ENCODE data around the gene USP21.

DNA sequence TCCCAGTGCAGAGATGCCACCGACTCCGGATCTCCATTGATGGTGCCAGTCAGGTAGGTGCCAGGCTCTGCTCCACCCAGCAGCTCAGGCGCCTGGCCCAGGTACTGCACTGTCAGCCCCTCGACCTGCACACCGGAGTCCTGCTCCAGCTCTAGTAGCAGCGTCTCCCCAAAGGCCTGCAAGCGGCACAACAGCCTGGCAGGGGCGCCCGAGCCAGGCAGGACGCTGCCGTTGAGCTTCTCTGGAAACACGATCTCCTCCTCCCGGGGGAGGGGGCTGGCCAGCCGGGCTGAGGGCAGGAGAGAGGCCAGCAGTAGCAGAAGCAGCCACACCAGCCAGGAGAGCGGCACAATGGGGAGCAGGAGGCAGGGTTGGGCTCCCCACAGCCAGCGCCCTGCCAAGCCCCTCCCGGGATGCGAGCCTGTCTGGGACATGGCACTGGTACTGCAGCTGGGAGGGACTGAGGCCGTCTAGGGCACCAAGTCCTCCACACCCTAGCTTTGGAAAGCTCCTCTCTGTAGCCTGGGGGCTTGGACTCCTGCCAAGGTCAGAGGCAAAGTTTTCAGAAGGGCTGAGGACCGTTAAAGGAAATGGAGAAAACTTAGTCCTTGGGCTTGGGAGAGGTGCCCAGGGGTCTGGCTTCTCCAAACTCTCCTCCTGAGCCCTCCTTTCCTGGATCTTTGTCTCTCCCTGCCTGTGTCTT lies 39.0 kb downstream of the USP21 start:
- no peak for TF ChIP-seq POLR2A (IDR thresholded peaks at IDR 0.05; ENCODE audit: low read depth, low read length)
- no peak for TF ChIP-seq CEBPB (IDR thresholded peaks at IDR 0.05; ENCODE audit: low read depth, low read length)
- TF ChIP-seq, protein P1, sequence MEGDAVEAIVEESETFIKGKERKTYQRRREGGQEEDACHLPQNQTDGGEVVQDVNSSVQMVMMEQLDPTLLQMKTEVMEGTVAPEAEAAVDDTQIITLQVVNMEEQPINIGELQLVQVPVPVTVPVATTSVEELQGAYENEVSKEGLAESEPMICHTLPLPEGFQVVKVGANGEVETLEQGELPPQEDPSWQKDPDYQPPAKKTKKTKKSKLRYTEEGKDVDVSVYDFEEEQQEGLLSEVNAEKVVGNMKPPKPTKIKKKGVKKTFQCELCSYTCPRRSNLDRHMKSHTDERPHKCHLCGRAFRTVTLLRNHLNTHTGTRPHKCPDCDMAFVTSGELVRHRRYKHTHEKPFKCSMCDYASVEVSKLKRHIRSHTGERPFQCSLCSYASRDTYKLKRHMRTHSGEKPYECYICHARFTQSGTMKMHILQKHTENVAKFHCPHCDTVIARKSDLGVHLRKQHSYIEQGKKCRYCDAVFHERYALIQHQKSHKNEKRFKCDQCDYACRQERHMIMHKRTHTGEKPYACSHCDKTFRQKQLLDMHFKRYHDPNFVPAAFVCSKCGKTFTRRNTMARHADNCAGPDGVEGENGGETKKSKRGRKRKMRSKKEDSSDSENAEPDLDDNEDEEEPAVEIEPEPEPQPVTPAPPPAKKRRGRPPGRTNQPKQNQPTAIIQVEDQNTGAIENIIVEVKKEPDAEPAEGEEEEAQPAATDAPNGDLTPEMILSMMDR (conservative IDR thresholded peaks at IDR 0.05; ENCODE audit: low read depth, low read length), result 0 out of 2 replicates have a peak, but pooled peaks have one; percentile 14
- TF ChIP-seq RFX5 (IDR thresholded peaks at IDR 0.05; ENCODE audit: low read depth, low read length), result no peak

All from IMR-90 (cell line).